ENCODE data around the gene ZNF322.

The ZNF322 gene

GRCh38 chr6:26597389-26597766 lies 62.2 kb downstream of the ZNF322 start:
- no peaks in the 10 kb centered on the region for H3K27me3 ChIP-seq (ENCODE audit: insufficient read depth, low read depth)
- no peak for TF ChIP-seq CTCF (conservative IDR thresholded peaks at IDR 0.05; ENCODE audit: low read depth, low read length)
- peaks cover 28% of the 10 kb centered on the region for H3K4me1 ChIP-seq (ENCODE audit: low read depth, poor library complexity, severe bottlenecking)
- H3K4me3 ChIP-seq (IDR thresholded peaks at IDR 0.05; ENCODE audit: insufficient read depth, low read depth, low read length): no peak overlapping the region
- H4K20me1 ChIP-seq (ENCODE audit: insufficient read depth): no peaks in the 10 kb centered on the region
- H3K9ac ChIP-seq: peak overlapping the region; percentile 48; the same call in 1 of the 2 replicates
- no peaks in the 10 kb centered on the region for H3K36me3 ChIP-seq (ENCODE audit: insufficient read depth)
- peak overlapping the region; percentile 59 for H3K4me2 ChIP-seq
- peak overlapping the region; percentile 57; the same call in 1 of the 2 replicates for H3K27ac ChIP-seq
- peaks cover 16% of the 10 kb centered on the region for H3K79me2 ChIP-seq (ENCODE audit: insufficient read depth, low read depth)
- no peak overlapping the region for H2AFZ ChIP-seq (ENCODE audit: low read depth)

DNA sequence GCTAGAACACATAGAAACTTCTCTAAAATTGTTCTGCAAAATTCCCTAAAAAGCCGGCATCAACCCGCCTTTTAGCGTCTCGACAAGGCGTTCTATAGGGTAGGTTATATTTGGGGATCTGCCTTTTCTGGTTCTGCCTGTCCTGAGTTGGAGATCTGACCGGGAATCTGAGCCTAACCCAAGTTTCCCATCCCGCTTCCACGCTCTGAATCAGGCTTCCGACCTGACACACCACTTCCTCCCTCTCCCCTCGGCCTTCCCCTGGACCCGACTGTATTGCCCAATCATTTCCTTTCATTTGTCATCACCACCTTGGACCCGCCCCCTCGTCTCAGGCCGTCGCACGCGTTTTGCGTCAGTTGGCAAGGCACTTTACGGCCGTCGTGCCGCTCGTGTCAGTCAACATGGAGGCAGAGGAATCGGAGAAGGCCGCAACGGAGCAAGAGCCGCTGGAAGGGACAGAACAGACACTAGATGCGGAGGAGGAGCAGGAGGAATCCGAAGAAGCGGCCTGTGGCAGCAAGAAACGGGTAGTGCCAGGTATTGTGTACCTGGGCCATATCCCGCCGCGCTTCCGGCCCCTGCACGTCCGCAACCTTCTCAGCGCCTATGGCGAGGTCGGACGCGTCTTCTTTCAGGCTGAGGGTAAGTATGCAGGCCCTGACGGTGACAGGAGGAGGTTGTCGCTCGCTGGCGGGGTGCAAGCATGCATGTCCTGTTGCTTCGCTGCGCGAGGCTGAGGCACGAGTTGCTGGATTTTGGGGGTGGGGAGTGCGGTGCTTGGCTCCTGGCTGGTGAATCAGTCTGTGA lies 62.8 kb downstream of the ZNF322 start, which contains the start of gene ABT1:
Gene ABT1, plus strand, starts transcription at position 375 of the 810 bp plus-strand sequence. Its CDS starts 30 bp downstream, at position 405.
- no peak for TF ChIP-seq CTCF (conservative IDR thresholded peaks at IDR 0.05; ENCODE audit: low read depth, low read length)
- Histone ChIP-seq H3K9ac (peak within 1 kb of the TSS; percentile 48), H2AFZ (ENCODE audit: low read depth) (peak within 1 kb of the TSS; percentile 78), H3K36me3 (ENCODE audit: insufficient read depth) (no peaks in the 10 kb centered on the region), H3K4me1 (ENCODE audit: low read depth, poor library complexity, severe bottlenecking) (peaks cover 28% of the 10 kb centered on the region), H3K27ac (peak within 1 kb of the TSS; percentile 57), H3K79me2 (ENCODE audit: insufficient read depth, low read depth) (peaks cover 16% of the 10 kb centered on the region), H3K27me3 (ENCODE audit: insufficient read depth, low read depth) (no peaks in the 10 kb centered on the region), H4K20me1 (ENCODE audit: insufficient read depth) (no peaks in the 10 kb centered on the region), H3K4me3 (IDR thresholded peaks at IDR 0.05; ENCODE audit: insufficient read depth, low read depth, low read length) (no peak within 1 kb of the TSS), H3K4me2 (peak within 1 kb of the TSS; percentile 93)

DNA sequence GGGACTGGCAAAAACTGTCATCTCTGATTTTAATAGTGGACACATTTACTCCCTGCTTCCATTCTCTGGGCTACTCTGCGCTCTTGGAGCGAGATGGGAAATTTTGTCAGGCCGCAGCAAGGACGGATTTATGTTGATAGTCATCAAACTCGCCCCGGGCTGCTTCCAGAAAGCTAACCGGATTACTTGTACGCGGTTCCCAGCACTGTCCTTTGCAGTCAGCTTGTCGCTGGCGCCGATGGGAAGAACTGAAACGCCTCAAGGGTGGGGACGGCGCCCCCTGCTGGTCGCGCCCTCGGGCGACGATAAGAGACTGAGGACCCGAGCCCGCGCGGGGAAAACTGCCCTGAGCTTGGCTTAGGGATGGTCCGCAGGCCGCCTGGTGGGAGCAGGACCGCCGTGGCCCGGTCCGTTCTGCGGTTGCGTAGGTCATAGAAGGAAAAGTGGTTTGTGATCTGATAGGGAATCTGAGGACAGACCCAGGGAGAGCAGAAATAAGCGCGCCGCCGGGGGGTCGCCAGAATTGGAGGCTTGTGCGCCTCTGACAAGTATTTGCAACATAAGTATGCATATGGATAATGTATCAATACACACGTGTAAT lies 63.8 kb downstream of the ZNF322 start:
- peaks cover 16% of the 10 kb centered on the region for H3K79me2 ChIP-seq (ENCODE audit: insufficient read depth, low read depth)
- peak overlapping the region; percentile 48; the same call in 1 of the 2 replicates for H3K9ac ChIP-seq
- TF ChIP-seq CTCF (conservative IDR thresholded peaks at IDR 0.05; ENCODE audit: low read depth, low read length): peak; percentile 96
- no peaks in the 10 kb centered on the region for H3K27me3 ChIP-seq (ENCODE audit: insufficient read depth, low read depth)
- H3K27ac ChIP-seq: peak overlapping the region; percentile 57; the same call in 1 of the 2 replicates
- peak overlapping the region; percentile 93 for H3K4me2 ChIP-seq
- no peaks in the 10 kb centered on the region for H3K36me3 ChIP-seq (ENCODE audit: insufficient read depth)
- H2AFZ ChIP-seq (ENCODE audit: low read depth): peak overlapping the region; percentile 78
- H3K4me1 ChIP-seq (ENCODE audit: low read depth, poor library complexity, severe bottlenecking): peaks cover 28% of the 10 kb centered on the region
- no peaks in the 10 kb centered on the region for H4K20me1 ChIP-seq (ENCODE audit: insufficient read depth)
- no peak overlapping the region for H3K4me3 ChIP-seq (IDR thresholded peaks at IDR 0.05; ENCODE audit: insufficient read depth, low read depth, low read length)

GRCh38 chr6:26594730-26595632 lies 64.6 kb downstream of the ZNF322 start:
- peak overlapping the region; percentile 78 for H2AFZ ChIP-seq (ENCODE audit: low read depth)
- TF ChIP-seq CTCF (conservative IDR thresholded peaks at IDR 0.05; ENCODE audit: low read depth, low read length): no peak
- peaks cover 28% of the 10 kb centered on the region for H3K4me1 ChIP-seq (ENCODE audit: low read depth, poor library complexity, severe bottlenecking)
- peaks cover 16% of the 10 kb centered on the region for H3K79me2 ChIP-seq (ENCODE audit: insufficient read depth, low read depth)
- no peaks in the 10 kb centered on the region for H3K27me3 ChIP-seq (ENCODE audit: insufficient read depth, low read depth)
- H3K4me3 ChIP-seq (IDR thresholded peaks at IDR 0.05; ENCODE audit: insufficient read depth, low read depth, low read length): no peak overlapping the region
- H4K20me1 ChIP-seq (ENCODE audit: insufficient read depth): no peaks in the 10 kb centered on the region
- no peak overlapping the region for H3K9ac ChIP-seq
- H3K36me3 ChIP-seq (ENCODE audit: insufficient read depth): no peaks in the 10 kb centered on the region
- H3K4me2 ChIP-seq: peak overlapping the region; percentile 93
- H3K27ac ChIP-seq: peak overlapping the region; percentile 57; the same call in 1 of the 2 replicates
